ELF-1 (cell line): ENCODE results near the gene PPM1M.
A peak's percentile ranks its signal among the peaks of the same experiment; 100 is the strongest.
"Not testable (repeated sequence)": the region's sequence is repeated elsewhere in the genome, so short reads cannot be mapped to it uniquely, and the experiment has no call there.

ENCODE experiments used
- DNase-seq: peaks from one replicate; pipeline ENCODE4 v3.0.0-alpha.2; 2016; ENCODE audit warnings: low read depth, low spot score

PPM1M gene

DNA sequence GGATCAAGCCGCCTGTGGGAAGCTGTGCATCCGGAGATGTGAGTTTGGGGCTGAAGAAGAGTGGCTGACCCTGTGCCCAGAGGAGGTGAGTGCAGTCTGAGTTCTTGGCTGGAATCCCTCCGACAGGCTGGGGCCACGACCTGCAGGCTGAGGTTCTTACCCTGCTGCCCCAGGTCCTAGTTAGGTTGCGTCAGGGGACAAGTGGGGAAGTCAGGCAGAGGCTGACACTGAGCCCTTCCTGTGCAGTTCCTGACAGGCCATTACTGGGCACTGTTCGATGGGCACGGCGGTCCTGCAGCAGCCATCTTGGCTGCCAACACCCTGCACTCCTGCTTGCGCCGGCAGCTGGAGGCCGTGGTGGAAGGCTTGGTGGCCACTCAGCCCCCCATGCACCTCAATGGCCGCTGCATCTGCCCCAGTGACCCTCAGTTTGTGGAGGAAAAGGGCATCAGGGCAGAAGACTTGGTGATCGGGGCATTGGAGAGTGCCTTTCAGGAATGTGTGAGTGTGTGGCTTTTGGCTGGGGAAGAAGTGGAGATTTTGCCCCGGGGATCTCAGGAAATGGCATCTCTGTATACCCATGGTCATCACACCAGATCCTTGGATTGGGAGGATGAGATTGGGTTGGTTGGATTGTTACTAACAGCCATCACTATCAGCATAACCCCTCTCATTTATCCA lies 1.3 kb downstream of the PPM1M start:
- no peak for DNase-seq

DNA sequence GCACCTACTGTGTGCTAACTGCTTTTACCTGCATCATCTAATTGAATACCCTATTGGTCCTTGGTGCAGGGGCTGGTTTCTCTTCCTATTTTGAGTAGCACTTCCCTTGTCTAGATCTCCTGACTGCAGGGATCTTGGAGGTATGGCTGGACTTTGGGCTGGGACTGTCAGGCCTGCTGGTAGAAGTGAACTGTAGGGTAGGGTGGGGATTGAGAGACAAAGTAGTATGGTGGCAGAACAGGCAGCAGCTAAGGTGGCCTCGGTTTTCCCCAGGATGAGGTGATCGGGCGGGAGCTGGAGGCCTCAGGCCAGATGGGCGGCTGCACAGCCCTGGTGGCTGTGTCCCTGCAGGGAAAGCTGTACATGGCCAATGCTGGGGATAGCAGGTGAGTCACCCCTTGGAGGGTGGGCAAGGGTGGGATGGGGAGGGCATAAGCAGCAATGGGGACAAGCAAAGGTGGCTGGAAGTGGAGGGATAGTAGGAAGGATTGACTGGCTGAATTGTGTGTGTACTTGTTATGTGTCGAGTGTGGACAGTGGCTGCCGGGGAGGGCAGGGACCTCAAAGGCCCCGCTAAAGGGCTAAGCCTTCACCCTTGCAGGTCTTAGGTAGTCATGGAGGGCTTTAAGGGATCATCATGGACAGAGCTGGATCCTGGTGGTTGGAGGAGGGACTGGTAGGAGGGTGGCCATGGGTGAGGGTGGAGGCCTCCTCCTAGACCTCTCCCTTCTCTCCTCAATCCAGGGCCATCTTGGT lies 2.0 kb downstream of the PPM1M start:
- no peak for DNase-seq

DNA sequence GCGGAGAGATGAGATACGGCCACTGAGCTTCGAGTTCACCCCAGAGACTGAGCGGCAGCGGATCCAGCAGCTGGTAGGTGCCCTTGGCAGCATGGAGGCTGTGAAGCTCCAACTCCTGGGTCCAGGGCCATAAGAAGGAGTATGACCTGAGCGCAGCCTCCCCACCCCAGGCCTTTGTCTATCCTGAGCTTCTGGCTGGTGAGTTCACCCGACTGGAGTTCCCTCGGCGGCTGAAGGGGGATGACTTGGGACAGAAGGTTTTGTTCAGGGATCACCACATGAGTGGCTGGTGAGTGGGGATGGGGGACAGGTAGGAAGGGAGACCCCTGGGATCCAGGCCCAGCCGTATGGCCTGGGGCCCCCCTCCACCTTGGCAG lies 2.6 kb downstream of the PPM1M start:
- DNase-seq: no peak

DNA sequence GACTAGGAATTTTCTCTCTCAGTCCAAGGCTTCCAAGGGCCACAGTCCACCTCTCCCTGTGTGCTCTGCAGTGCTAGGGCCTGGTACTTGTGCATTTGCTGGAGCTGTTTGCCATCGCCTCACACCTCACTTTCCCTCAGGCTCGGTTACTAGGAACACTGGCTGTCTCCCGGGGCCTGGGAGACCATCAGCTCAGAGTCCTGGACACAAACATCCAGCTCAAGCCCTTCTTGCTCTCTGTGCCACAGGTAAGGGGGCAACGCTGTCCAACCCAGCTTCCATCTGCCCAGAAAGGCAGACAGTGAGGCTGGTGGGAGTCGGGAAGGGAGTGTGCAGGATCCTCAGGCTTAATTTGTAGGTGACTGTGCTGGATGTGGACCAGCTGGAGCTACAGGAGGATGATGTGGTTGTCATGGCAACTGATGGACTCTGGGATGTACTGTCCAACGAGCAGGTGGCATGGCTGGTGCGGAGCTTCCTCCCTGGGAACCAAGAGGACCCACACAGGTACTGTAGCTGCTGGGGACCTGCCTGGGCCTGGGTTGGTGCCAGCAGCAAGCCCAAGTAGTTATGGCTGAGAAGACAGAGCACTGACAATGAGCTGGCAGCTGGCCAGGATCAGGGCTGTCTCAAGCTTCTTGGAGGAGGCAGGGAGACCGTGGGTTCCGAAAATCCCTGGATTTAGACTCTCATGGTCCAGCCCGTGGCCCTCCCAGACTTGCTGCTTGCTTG lies 3.4 kb downstream of the PPM1M start:
- DNase-seq: no peak

DNA sequence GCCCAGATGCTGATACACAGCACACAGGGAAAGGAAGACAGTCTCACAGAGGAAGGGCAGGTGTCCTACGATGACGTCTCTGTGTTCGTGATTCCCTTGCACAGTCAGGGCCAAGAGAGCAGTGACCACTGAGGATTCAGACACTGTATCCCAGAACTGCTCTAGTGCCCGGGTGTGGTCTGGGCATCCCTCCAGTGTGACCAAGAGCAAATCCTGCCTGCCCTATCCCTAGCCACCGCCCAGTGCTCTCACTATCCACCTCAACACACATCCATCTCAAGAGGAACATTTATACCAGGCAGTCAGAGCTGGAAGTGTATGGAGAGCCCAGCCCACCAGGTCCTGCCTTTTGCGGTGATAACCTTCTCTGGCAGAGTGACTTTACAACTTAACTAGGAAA lies 4.1 kb downstream of the PPM1M start:
- no peak for DNase-seq

DNA sequence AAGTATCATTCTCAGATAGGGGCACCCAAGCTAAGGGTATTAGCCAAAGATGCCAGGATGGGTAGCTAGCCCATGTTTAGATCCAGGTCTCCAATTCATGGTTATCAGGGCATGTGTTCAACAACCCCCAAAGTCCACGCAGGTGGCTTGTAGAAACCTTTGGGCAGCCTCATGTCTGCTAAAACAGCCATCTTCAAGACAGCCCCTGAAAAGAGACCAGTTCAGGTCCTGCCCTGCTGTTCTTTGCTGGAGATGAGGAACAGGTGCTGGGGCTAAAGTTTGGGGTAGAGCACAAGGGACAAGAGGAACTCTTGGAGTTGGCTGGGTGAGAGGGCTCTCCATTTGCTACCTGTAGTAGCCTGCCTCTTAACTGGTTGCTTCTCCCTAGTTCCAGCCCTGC lies 4.6 kb downstream of the PPM1M start:
- no peak for DNase-seq

DNA sequence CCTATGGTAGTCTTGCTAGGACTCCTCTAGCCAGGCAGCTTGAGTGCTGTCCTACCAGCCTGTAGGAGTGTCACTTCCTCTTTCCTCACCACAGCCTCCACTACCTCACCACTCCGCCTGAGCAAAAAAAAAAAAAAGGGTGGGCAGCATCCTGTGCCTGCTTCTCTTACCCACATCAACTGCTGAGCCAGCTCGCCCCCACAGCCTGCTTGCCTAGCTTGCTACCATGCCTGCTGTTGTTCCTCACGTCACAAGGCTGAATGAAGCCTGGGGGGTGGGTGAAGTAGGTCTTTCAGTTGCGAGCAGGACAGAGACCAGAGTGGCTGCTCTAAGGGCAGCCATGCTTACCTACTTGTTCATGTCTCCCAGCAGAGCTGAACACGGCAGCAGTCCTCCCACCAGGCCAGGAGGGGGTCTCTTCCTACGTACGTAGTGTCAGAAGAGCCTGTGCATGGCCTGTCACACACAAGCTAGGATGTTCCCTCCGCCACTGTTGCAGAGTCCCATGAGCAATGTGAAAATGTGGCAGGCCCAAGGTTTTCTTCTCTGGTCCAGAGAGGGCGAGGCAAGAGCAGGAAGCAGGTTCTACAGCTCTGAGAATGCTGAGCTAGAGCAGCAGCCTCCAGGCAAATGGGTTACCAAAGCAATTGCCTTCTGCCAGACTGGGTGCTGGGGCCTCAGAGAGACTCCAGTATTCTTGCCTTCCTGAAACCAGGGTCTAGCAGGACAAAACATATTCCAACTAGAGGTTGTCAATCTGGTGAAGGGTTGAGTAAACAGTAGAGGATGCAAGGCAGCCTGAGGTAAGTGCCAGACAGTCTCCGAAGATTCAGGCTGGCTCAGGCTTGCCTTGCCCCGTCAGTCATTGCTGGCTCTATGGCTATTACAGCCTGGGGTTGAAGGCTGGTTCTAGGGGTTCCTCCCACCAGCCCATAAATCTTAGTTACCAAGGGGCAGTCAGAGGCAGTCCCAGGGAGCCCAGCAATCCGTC lies 8.1 kb downstream of the PPM1M start:
- DNase-seq: peak; percentile 48

DNA sequence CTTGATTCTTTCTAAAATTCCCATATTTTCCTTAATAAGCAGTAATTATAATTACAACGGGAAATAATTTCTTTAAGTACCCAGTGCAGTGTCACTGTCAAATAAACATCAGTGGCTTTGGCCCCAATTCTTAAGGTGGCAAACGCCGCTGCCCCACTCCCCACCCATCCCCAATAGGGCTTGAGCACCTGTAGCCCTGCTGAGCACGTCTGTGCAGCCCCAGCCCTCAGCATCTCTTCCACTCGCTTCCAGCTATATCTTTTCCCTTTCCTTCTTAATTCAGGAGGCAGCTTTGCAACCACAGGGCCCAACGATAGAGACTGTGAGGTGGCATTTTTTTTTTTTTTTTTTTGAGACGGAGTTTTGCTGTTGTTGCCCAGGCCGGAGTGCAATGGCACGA lies 9.0 kb downstream of the PPM1M start:
- DNase-seq: no peak

DNA sequence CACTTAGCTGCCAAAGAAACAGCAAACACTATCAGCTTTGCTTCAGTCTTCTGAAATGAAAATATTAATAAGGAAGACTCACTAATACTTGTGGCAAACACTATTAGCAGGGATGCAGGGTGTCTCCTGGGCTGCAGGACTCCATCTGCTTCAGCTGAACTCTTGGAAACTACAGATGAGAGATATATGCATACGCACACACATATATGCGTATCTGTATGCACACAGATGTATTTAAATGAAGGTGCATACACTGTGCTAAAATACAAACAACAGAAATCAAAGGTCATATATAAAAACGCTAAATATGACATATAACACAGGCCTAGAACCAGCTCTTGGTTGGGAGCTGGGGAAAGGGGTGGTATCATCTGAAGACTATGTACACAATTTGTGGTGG lies 10.6 kb downstream of the PPM1M start:
- no peak for DNase-seq

DNA sequence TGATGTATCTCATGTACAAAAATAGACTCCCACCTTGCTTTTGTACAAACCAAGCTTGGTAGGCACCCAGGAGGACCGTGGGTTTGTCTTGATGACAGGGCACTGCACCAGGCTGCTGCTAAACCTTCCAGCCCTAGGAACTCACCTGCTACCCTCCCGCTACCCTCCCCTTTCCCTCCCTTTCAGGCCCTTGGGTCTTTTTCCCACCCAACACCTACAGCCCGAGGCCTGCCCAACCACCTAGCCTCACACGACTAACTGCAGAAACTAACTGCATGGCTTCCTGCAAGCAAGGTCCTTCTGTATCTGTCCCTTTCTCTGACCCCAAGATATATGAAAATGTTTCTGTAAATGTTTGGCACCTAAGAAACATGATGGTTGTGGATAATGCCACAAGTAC lies 11.1 kb downstream of the PPM1M start:
- DNase-seq: no peak

DNA sequence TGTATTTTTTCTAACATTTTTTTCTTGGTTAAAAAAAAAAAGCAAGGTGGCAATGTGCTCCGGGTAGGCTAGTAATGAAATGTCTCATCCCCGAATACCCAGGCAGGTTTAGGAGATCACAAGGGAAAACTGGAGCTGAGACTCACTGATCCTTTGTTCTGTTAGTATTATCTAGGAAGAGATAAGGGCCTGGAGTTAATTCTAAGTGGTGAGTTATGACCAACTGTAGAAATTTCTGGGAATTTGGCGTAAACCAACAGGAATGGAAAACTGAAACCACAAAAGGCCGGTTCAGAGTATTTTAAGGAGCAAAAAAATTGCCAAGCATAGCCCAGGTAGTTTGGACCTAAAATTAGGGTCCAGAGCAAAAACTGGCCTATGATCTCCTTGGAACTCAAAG lies 12.4 kb downstream of the PPM1M start:
- DNase-seq: no peak

DNA sequence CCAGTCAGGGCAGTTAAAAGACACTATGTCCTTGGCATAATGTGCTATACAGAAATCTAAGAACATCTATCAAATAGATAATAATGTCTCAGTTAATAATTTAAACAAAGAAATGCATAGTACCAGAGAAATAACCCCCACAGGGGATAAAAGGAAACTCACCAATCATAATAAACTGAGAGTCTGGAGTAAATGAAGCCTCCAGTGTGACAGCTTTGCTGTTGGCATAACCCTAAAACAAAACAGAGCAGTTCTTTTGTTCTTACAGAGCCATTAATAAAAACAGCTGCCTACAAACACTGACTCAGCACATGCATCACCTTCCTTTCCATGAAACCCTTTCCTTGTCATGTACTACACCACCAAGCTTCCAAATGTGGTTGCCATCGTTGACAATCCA lies 13.5 kb downstream of the PPM1M start:
- DNase-seq: no peak

DNA sequence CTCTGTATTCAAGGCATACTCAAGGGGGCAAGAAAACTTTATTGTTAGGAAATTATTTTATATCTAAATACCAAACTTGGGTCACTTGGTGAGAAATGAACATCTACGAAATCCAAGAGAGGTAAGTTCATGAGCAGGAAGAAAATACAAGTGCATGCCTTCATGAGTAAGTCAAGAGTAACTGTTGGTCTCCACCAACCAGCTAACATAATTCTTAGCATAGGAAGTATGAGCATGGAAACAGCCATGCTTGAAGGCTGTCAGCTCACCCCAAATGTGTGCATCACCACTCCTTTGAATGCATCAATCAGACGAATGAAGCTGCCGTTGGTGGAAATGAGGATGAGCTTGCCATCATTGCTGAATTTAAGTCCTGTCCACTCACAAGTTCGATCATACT lies 13.9 kb downstream of the PPM1M start:
- DNase-seq: no peak

DNA sequence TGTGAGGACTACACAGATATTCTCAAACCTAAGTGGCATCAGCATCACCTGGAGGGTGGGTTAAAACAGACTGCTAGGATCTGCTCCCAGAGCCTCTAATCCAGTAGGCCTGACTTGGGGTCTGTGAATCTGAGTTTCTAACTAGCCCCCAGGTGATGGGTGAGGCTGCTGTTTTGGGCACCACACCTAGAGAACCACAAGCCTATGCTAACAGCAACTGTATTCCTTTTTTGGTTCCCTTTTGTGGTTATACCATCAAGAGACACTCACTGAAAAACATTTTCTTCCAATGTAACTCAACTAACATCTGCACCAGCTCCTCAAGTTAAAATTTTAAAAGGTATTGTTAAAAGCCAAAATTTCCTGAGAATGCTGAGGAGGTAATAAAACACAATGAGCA lies 16.9 kb downstream of the PPM1M start:
- DNase-seq: no peak

DNA sequence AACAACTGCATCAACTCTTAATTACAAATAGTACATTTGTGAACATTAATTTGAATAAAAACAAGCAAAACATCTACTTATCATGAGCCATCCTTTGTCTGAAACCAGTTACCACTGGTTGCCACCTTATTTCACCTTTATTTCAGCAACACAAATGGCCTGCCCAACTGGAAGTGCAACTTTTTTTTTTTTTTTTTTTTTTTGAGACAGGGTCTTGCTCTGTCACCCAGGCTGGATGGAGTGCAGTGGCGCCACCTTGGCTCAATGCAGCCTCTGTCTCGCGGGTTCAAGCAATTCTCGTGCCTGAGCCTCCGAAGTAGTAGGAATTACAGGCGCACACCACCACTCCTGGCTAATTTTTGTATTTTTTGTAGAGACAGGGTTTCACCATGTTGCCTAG lies 19.8 kb downstream of the PPM1M start:
- peak; percentile 82 for DNase-seq

DNA sequence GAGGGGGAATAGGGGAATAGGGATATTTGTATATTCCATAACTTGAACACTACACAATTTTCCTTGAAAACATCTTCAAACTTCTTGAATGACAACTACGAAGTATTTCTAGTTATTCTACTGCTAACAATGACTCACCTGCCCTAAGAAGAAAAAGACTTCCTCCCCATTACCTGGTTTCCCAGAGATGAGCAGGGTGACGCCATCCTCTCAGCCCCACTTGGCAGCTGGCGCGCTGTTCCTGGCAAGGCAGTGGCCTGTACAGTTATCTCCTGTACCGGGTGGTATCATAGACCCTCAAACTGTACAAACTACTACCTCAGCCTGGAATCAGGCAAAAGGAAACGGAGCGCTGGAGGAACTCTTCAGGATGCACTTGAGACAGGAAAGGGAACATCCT lies 22.5 kb downstream of the PPM1M start:
- no peak for DNase-seq

DNA sequence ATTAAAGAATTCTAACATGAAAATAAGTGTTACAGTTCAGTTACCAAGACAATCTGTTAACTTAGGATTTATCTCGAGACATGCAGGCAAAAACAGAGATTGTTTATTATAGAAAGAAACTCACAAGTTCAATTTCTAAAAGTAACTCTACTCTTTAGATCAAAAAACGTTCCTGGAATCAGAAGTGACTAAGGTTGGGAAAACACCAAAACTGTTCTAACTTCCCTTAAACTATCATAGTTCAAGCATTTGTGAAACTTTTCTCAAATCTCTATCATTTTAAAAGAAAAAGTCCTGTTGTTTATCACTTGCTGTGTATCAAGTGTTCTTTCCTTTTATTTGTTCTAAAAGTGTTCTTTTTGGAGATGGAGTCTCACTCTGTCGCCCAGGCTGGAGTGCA lies 24.2 kb downstream of the PPM1M start:
- DNase-seq: no peak

DNA sequence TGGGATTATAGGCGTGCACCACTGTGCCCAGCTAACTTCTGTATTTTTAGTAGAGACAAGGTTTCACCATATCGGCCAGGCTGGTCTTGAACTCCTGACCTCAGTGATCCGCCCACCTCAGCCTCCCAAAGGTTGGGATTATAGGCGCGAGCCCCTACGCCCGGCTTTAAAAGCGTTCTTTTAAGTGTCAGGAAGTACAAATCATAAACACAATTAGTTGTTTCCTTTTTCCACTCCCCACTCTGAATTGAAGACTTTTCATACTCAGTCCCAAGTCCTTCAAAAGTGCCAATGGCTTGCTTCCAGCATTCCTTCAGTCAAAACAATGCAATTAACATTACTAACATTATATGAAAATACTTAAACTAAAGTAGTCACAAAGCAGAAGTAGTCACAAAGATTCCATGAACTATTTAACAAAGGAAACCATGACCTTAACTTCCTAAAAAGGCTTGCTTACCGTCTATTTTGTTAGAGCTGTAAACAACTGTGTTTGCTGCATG lies 24.7 kb downstream of the PPM1M start:
- no peak for DNase-seq

DNA sequence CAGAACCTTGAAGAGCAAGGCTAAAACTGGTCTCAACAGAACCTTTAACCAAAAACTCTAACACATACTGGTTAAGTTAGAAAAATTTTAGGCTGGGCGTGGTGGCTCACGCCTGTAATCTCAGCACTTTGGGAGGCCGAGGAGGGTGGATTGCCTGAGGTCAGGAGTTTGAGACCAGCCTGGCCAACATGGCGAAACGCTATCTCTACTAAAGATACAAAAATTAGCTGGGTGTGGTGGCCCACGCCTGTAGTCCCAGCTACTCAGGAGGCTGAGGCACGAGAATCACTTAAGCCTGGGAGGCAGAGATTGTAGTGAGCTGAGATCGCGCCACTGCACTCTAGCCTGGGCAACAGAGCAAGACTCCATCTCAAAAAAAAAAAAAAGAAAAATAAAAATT lies 26.6 kb downstream of the PPM1M start:
- DNase-seq: not testable (repeated sequence)

DNA sequence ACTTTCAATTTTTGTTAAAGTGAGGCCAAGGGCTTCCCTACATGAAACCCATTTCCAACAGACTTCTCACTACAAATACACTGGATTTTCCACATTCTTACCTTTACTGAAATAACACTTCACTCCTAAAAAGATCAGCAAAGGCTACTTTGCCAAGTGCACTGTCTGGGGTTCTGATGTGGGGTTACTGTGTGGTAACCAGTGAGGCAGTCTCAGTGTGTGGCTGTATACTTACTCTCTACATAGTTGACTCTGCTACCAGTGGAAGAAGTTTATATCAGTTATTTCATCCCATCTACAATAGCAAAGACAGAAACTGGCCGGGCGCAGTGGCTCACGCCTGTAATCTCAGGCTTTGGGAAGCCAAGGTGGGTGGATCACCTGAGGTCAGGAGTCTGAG lies 27.3 kb downstream of the PPM1M start:
- no peak for DNase-seq

DNA sequence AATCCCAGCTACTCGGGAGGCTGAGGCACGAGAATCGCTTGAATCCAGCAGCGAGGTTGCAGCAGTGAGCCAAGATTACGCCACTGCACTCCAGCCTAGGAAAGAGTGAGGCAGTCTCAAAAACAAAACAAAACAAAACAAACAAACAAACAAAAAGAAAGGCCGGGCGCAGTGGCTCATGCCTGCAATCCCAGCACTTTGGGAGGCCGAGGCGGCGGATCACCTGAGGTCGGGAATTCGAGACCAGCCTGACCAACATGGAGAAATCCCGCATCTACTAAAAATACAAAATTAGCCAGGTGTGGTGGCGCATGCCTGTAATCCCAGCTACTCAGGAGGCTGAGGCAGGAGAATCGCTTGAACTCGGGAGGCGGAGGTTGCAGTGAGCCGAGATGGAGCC lies 29.2 kb downstream of the PPM1M start:
- not testable (repeated sequence) for DNase-seq
